CD1c-positive myeloid dendritic cell (primary cell): ENCODE results near the gene FOXE3.

Experiments
- DNase-seq: peaks from one replicate; pipeline ENCODE4 v3.0.0-alpha.2; 2016; ENCODE audit errors: extremely low spot score

FOXE3 gene

GRCh38 chr1:47435506-47436303 is 19.6 kb downstream of the FOXE3 start:
- no peak for DNase-seq

GRCh38 chr1:47436304-47436978 is 20.4 kb downstream of the FOXE3 start:
- peak; percentile 81 for DNase-seq

GRCh38 chr1:47436979-47437446 is 20.9 kb downstream of the FOXE3 start:
- no peak for DNase-seq

DNA sequence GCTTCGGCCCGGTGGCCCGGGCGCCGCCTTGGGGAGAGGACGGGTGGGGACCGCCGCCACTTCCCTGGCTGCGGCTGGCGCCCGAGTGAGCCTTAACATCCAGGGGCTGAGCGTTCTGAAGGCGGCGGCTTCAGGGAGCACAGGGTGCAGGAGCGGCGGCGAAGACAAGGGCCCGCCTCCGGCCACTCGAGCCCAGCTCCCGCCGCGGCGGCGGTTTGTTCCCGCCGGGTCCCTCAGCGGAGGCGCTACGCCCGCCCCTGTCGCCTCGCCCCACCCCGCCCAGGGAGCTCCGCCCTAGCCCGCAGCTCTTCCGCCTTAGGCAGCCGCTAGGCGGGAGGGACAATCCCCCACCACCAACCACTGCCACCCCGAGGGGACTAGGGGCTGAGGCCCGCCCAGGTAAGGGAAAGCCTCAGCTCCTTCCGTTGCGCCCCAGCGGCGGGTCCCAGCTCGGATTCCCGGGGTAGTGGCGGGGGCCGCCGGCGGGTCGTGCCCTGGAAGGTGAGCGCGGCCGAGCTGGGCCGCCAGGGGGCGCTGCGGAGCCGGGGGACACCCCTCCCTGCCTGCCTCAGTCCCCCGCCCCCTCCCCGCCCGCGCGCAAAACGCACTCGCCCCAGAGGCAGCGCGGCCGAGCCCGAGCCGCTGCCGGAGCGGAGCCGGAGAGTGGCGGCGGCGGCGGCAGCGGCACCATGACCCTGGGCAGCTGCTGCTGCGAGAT is 21.5 kb downstream of the FOXE3 start, which contains the start of gene FOXD2:
TSS of gene FOXD2 (plus strand) at position 598 of the 718 bp plus-strand sequence. CDS start at position 690, 92 bp downstream.
- peak; percentile 93 for DNase-seq

DNA sequence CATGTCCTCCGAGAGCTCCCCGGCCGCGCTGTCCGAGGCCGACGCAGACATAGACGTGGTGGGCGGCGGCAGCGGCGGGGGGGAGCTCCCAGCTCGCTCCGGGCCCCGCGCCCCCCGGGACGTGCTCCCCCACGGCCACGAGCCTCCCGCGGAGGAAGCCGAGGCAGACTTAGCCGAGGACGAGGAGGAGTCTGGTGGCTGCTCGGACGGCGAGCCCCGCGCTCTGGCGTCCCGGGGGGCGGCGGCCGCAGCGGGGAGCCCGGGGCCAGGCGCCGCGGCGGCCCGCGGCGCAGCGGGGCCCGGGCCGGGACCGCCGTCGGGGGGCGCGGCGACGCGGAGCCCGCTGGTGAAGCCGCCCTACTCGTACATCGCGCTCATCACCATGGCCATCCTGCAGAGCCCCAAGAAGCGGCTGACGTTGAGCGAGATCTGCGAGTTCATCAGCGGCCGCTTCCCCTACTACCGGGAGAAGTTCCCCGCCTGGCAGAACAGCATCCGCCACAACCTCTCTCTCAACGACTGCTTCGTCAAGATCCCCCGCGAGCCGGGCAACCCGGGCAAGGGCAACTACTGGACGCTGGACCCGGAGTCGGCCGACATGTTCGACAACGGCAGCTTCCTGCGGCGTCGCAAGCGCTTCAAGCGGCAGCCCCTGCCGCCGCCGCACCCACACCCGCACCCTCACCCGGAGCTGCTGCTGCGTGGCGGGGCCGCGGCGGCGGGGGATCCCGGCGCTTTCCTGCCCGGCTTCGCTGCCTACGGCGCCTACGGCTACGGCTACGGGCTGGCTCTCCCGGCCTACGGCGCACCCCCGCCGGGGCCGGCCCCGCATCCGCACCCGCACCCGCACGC is 22.3 kb downstream of the FOXE3 start:
- peak; percentile 28 for DNase-seq

GRCh38 chr1:47439017-47439818 is 23.1 kb downstream of the FOXE3 start:
- no peak for DNase-seq

- DNase-seq: no peak
Measured at GRCh38 chr1:47439819-47440598, 23.9 kb downstream of the FOXE3 start.

GRCh38 chr1:47440599-47441081 is 24.6 kb downstream of the FOXE3 start:
- no peak for DNase-seq

GRCh38 chr1:47441450-47442106 is 25.5 kb downstream of the FOXE3 start:
- DNase-seq: no peak

DNA sequence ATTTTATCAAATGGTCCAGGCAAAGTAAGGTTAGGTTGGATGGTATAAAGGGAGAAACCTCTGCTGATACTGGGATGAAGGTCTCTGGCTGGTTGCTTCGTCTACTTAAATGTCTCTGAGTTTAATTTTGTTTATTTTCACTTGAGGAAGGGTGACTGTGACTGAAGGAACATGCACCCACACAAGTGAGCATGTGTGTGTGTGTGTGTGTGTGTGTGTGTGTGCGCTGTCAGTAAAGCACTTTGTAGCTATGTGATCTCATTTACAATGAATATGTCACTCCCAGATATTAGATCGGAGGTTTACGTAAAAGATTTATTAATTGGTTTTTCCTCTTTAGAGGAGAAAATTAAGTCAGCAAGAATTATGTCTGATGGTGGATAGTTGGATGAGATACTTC is 26.1 kb downstream of the FOXE3 start:
- no peak for DNase-seq

DNA sequence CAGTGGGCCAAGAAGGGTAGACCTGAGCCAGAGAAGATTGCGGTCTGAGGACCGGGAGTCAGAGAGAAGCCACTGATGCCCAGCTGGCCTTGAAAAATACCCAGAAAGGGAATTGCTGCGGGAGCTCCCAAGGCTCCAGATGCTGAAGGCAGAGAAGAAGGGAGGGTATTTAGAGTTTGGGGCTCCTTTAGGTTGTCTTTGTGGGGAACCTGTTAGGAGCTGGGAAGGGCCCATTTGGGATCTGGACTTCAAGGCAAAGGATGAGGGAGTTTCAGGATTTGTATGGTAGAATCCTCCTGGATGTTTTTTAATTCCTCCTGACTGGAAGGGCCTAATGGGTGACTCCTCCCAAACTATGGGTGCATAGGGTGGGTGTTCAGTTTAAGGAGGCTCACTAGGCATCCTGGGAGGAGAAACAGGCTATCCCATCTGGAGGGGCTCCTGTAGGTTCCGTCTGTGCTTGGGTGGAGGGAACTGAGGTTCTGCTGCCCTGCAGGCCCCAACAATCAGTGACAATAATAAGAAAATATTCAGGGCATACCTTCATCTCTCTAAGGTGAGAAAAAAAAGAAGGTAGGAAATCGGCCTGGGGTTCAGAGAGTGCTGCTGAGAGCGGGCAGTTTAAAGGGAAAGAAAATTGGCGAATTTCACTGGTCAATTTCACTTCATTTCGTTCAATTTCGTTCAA is 26.9 kb downstream of the FOXE3 start:
- no peak for DNase-seq

DNA sequence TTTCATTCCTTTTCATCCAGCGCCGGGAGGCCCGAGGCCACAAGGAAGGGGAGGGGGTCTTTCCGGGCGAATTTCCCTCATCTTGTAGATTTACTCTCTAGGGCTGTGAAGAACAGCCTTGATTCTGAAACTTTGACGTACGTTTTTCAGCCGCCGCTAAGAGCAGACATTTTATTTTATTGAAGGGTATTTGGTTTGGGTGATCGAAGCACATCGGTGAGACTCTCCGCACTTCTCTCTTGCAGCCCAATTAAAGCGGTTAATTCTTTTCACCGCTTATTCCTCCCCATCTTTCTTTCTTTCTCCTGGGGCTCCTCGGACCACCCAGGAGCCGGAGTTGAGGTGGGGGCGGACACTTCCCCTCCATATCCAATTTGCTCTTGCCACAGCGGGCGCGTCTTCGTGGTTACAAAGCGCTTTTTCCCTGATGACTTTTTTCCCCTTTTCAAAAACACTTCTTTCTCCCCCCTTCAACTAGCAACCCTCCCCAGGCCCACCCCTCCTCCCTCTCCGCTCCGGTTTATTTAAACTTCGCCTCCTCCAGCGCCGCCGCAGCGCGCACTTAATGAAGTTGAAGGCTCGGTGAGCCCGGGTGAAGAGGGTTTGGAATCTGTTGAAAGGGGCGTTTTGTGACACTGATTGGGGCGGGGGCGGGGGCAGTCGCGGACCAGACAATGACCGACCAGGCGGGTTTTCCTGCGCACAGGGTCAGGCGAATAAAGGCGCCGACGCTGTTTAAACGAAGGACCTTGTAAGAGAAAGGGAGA is 27.6 kb downstream of the FOXE3 start:
- DNase-seq: no peak

DNA sequence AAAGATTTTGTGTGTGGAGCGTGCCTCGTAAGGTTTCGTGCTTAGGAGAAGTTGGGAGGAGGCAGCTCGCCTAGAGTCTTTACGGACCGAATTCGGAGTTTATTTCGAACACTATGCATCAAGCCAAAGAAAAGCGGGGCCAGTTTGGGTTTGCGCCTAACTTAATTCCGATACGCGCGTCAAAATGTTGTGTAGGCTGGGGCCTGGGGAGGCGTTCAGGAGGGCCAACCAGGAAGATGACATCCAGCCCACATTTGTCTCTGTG is 28.1 kb downstream of the FOXE3 start:
- DNase-seq: no peak

DNA sequence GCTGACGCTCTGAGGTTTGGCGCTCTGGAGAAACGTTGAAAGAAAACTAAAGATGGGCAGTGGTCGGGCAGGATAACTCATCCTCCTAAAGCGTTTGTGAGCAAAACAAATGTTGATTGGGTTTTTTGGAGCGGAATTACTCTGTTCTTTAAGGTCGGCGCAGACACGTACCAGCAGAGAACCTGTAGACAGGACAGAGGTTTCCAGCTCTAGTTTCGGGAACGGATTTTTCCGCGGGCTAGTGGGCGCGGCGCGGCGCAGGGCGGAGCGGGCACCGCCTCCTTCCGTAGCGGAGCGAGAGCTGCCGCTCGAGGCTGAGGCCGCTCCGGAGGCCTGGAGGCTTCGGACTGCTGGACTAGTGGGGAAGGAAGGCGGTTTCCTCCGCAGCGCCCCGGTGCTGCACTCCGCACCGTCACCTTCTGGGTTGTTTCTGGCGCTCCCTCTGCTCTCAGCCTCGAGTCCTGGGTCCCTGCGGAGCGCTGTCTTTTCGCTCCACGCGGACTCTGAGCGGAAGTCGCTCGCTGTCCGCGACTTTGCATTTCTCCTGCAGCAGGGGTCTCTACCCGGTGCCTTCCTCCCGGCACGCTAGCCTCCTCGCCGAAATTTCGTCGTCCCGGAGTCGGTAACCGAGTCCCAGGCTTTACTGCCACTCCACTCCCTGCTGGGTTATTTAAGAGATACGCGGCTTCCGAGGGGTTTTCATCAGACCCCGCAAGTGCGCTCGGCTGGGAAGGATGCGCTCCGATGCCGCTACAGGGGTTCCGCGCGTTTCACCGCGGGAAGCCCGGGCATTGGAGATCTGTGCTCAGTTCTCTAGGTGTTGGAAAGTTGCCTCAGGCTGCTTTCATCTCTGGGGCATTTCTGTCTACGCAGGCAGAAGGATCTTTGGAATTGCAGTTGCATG is 28.7 kb downstream of the FOXE3 start:
- peak; percentile 59 for DNase-seq

DNA sequence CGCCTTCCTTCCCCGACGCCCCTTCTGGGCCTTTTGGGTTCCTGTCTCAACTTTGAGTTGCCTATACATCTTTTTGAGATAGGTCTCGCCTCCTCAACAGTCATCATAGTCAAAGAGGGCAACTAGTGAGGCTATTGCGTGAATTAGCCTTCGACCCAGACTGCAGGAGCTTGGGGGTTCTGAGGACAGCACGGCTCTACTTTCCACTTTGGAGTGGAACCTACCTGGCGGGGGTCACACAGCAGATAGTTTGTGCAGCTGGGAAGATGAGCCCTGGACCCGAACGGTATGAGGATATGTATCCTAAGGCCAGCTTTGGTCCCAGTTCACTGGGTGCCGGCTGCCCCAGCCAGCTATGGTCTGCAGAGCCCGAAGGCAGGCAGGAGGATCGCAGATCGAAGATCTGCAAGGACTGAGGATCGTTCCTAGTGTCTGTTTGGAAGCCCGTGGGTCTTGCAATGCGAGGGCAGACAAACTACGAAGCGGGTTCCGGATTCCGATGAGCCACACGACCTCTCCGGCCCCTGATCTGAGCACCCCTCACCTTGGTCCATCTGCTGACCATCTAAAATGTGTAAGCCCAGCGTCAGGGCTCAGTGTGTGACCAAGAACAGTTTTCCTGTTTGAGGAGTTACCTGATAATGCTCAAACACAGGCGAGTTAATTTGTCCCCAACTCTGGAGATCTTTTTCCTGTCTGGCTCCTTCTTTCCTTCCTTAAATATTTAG is 29.9 kb downstream of the FOXE3 start:
- DNase-seq: no peak
